ENCODE measurements around the gene TLR9. TPM values are rescaled to one million over a fixed set of nuclear protein-coding genes. Genes with fewer than 3 reads are reported as not detected.

The TLR9 gene
- total RNA-seq, 1 experiment from 2014 or later: not detected

- Mint-ChIP-seq H3K4me3 (no peak overlapping the region), H3K4me1 (peaks cover 4 to 18% of the 10 kb centered on the region in 2 experiments), H3K36me3 (ENCODE audit: insufficient read depth in 1 of 3, low read depth in 3 of 3) (peaks cover 0 to 4% (median 0%) of the 10 kb centered on the region in 3 experiments; a peak in 1 of 7 replicates), H3K27ac (no peak overlapping the region), H3K27me3 (ENCODE audit: low read depth) (no peaks in the 10 kb centered on the region; the same call in none of the 2 replicates), H3K9me3 (no peaks in the 10 kb centered on the region; a peak in 2 of 5 replicates)
- peaks cover 3% of the 10 kb centered on the region for H4K20me1 ChIP-seq (ENCODE audit: control insufficient read depth, insufficient read depth, insufficient read length)
- H4K91ac ChIP-seq (ENCODE audit: insufficient read length, low read depth, low read length): no peak overlapping the region
- DNase-seq: peak; percentile 32
- H3T11ph ChIP-seq (ENCODE audit: low read length): no peak overlapping the region
- H3K4me2 ChIP-seq (ENCODE audit: insufficient read depth, insufficient read length, low read length): no peak overlapping the region
- no peak overlapping the region for H2BK12ac ChIP-seq (ENCODE audit: insufficient read length, low read depth, low read length)
- no peaks in the 10 kb centered on the region for H3K23me2 ChIP-seq (ENCODE audit: insufficient read length, low read depth, low read length, poor library complexity, severe bottlenecking)
- H3K79me1 ChIP-seq (ENCODE audit: insufficient read depth, low read depth, low read length, poor library complexity, severe bottlenecking): no peaks in the 10 kb centered on the region
- H3K4ac ChIP-seq (ENCODE audit: low read depth, low read length): no peak overlapping the region
- H3K9ac ChIP-seq (ENCODE audit: extremely low read depth, insufficient read length, low read length): no peak overlapping the region
- H3K79me2 ChIP-seq (ENCODE audit: insufficient read depth, low read length): no peaks in the 10 kb centered on the region
- H3K23ac ChIP-seq (ENCODE audit: insufficient read length, low read depth, low read length): no peak overlapping the region
- H2BK15ac ChIP-seq (ENCODE audit: low read depth, low read length): no peak overlapping the region
- H3K27ac ChIP-seq (ENCODE audit: insufficient read length, low read depth, low read length): no peak overlapping the region
- no peak overlapping the region for H2AK5ac ChIP-seq (ENCODE audit: insufficient read length, low read length)
- no peak for TF ChIP-seq CTCF (conservative IDR thresholded peaks at IDR 0.05)
- H3K27me3 ChIP-seq (ENCODE audit: insufficient read depth, low read length): no peaks in the 10 kb centered on the region
- no peaks in the 10 kb centered on the region for H3K9me3 ChIP-seq (ENCODE audit: control insufficient read depth, low read depth, low read length)
- no CpG with 5 or more reads among the region's 27 CpGs for WGBS (ENCODE audit: extremely low coverage, insufficient read length, low lambda C conversion rate)
- no peak overlapping the region for H2BK5ac ChIP-seq (ENCODE audit: insufficient read length, low read length)
- no peak overlapping the region for H4K5ac ChIP-seq (ENCODE audit: insufficient read length, low read depth, low read length)
- H3K56ac ChIP-seq (ENCODE audit: insufficient read length, low read depth, low read length): no peak overlapping the region
- H2AFZ ChIP-seq (ENCODE audit: low read length): no peak overlapping the region
- H3K4me1 ChIP-seq (ENCODE audit: insufficient read depth, low read length): no peaks in the 10 kb centered on the region; the same call in 1 of the 2 replicates
- H4K8ac ChIP-seq (replicated peaks; ENCODE audit: insufficient read length, low read depth, low read length): no peak overlapping the region
- H2BK120ac ChIP-seq (ENCODE audit: low read depth, low read length, poor library complexity, severe bottlenecking): no peak overlapping the region
- no peak overlapping the region for H3K14ac ChIP-seq (ENCODE audit: insufficient read depth, low read length)
- no peak overlapping the region for H2BK20ac ChIP-seq (ENCODE audit: low read depth, low read length, poor library complexity, severe bottlenecking)
- no peak overlapping the region for H3K18ac ChIP-seq (ENCODE audit: insufficient read length, low read depth, low read length)
These were observed 4.3 kb downstream of the TLR9 start for GRCh38 chr3:52221141-52221562.
